ENCODE data around the gene SLF2.

SLF2 gene

DNA sequence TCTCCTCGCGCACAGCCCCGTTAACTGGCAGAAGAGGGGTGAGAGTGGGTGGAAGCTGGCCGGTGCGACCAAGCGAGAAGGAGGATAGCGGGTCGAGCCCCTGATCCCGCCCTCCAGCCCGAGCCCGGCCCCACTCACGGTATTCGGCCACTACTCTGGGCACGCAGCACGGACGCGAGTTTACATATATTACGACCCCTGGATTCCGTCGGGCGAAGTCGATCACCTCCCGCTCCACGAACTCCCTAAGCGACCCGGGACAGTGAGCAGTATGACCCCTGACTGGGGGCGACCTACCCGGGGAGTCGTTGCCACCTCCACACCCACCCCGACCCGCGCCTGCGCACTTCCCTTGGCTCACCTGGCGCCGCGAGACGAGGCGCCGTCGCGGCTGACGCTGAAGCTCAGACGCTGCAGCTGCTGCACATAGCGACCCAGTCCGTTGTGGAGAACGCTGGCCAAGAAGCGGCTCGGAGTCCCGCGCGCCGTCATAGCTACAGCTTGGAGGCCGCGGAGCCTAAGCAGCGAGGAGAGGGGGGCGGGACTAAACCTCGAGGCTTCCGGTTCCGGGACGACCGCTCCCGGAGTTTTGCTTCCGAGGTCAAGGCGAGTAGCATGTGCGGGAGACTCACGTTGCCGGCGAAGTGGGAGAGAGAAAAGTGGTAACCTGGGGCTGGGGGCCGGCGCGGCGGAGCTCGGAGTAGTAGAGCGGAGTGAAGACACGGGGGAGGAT lies 74.4 kb downstream of the SLF2 start, which contains the start of the genes MRPL43 and TWNK:
Gene MRPL43, minus strand, starts transcription at position 546 of the 733 bp plus-strand sequence. Its CDS starts 54 bp downstream, at position 492.
Gene TWNK, plus strand, starts transcription at position 592 of the 733 bp plus-strand sequence. CDS start 668 bp downstream, outside the sequence.
- peak within 1 kb of the TSS; percentile 97 for H3K4me3 ChIP-seq (ENCODE audit: insufficient read length, low read depth)
- TF ChIP-seq ZNF274 (IDR thresholded peaks at IDR 0.05; ENCODE audit: low read depth, low read length) (no peak), SUZ12 (IDR thresholded peaks at IDR 0.05; ENCODE audit: extremely low read depth, insufficient read depth, insufficient read length) (no peak)
- peaks cover 57% of the 10 kb centered on the region for H3K36me3 ChIP-seq (ENCODE audit: insufficient read depth, insufficient read length, low read length)
- DNase-seq (ENCODE audit: low read depth, low spot score): peak; percentile 66
- no peaks in the 10 kb centered on the region for H3K9me3 ChIP-seq (ENCODE audit: insufficient read depth, low read length)
- H3K4me1 ChIP-seq (ENCODE audit: insufficient read depth, insufficient read length): peaks cover 6% of the 10 kb centered on the region
- peak within 1 kb of the TSS; percentile 98 for H3K9ac ChIP-seq (ENCODE audit: insufficient read length, low read depth)
- no peaks in the 10 kb centered on the region for H3K27me3 ChIP-seq (ENCODE audit: insufficient read depth, insufficient read length)

DNA sequence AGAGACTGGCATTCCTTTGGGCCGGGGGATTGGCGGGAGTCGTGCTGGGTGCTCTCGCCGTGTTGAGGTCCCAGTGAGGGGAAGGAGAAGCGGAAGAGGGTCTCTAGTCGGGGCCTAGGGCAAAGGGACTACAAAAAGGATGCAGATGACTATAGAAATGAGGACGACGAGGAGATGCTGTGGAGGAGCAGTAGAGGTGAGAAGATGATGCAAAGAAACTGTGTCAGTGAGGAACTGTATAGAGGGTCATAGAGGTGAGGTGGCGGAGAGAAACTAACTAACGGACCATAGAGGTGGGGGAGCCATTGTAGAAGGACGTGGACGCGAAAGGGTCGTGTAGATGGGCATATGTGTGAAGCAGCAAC lies 74.9 kb downstream of the SLF2 start:
- H3K4me3 ChIP-seq (ENCODE audit: insufficient read length, low read depth): peak overlapping the region; percentile 97
- DNase-seq (ENCODE audit: low read depth, low spot score): no peak
- H3K4me1 ChIP-seq (ENCODE audit: insufficient read depth, insufficient read length): peaks cover 6% of the 10 kb centered on the region
- peaks cover 60% of the 10 kb centered on the region for H3K36me3 ChIP-seq (ENCODE audit: insufficient read depth, insufficient read length, low read length)
- H3K27me3 ChIP-seq (ENCODE audit: insufficient read depth, insufficient read length): no peaks in the 10 kb centered on the region
- no peaks in the 10 kb centered on the region for H3K9me3 ChIP-seq (ENCODE audit: insufficient read depth, low read length)
- no peak for TF ChIP-seq ZNF274 (IDR thresholded peaks at IDR 0.05; ENCODE audit: low read depth, low read length)
- TF ChIP-seq YY1 (IDR thresholded peaks at IDR 0.05; ENCODE audit: insufficient read depth, insufficient read length): no peak
- TF ChIP-seq SUZ12 (IDR thresholded peaks at IDR 0.05; ENCODE audit: extremely low read depth, insufficient read depth, insufficient read length): no peak
- H3K9ac ChIP-seq (ENCODE audit: insufficient read length, low read depth): peak overlapping the region; percentile 98

DNA sequence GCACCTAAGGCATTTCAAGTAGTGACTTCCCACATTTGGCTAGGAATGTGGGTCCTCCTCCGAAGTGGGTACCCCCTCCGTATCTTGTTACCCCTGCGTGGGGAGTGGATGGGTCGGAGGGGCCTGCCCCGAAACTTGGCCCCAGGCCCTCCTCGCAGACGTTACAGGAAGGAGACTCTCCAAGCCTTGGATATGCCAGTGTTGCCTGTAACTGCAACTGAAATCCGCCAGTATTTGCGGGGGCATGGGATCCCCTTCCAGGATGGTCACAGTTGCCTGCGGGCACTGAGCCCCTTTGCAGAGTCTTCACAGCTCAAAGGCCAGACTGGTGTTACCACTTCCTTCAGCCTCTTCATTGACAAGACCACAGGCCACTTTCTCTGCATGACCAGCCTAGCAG lies 75.4 kb downstream of the SLF2 start:
- TF ChIP-seq SUZ12 (IDR thresholded peaks at IDR 0.05; ENCODE audit: extremely low read depth, insufficient read depth, insufficient read length): no peak
- TF ChIP-seq ZNF274 (IDR thresholded peaks at IDR 0.05; ENCODE audit: low read depth, low read length): no peak
- TF ChIP-seq YY1 (IDR thresholded peaks at IDR 0.05; ENCODE audit: insufficient read depth, insufficient read length): no peak

DNA sequence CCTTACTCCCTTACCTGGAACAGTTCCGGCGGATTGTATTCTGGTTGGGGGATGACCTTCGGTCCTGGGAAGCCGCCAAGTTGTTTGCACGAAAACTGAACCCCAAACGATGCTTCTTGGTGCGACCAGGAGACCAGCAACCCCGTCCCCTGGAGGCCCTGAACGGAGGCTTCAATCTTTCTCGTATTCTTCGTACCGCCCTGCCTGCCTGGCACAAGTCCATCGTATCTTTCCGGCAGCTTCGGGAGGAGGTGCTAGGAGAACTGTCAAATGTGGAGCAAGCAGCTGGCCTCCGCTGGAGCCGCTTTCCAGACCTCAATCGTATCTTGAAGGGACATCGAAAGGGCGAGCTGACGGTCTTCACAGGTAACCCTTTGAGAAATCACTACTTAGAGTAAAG lies 76.3 kb downstream of the SLF2 start:
- H3K4me1 ChIP-seq (ENCODE audit: insufficient read depth, insufficient read length): peaks cover 6% of the 10 kb centered on the region
- H3K9me3 ChIP-seq (ENCODE audit: insufficient read depth, low read length): no peaks in the 10 kb centered on the region
- H3K9ac ChIP-seq (ENCODE audit: insufficient read length, low read depth): peak overlapping the region; percentile 8
- H3K27me3 ChIP-seq (ENCODE audit: insufficient read depth, insufficient read length): no peaks in the 10 kb centered on the region
- H3K36me3 ChIP-seq (ENCODE audit: insufficient read depth, insufficient read length, low read length): peaks cover 66% of the 10 kb centered on the region
- DNase-seq (ENCODE audit: low read depth, low spot score): no peak
- no peak for TF ChIP-seq SUZ12 (IDR thresholded peaks at IDR 0.05; ENCODE audit: extremely low read depth, insufficient read depth, insufficient read length)
- TF ChIP-seq ZNF274 (IDR thresholded peaks at IDR 0.05; ENCODE audit: low read depth, low read length): no peak
- TF ChIP-seq YY1 (IDR thresholded peaks at IDR 0.05; ENCODE audit: insufficient read depth, insufficient read length): no peak
- H3K4me3 ChIP-seq (ENCODE audit: insufficient read length, low read depth): no peak overlapping the region

More for the DNA sequence above, 75.4 kb downstream of the SLF2 start:
- no peak for DNase-seq (ENCODE audit: low read depth, low spot score)
- Histone ChIP-seq H3K9me3 (ENCODE audit: insufficient read depth, low read length) (no peaks in the 10 kb centered on the region), H3K4me3 (ENCODE audit: insufficient read length, low read depth) (peak overlapping the region; percentile 97), H3K9ac (ENCODE audit: insufficient read length, low read depth) (peak overlapping the region; percentile 98), H3K36me3 (ENCODE audit: insufficient read depth, insufficient read length, low read length) (peaks cover 61% of the 10 kb centered on the region), H3K27me3 (ENCODE audit: insufficient read depth, insufficient read length) (no peaks in the 10 kb centered on the region), H3K4me1 (ENCODE audit: insufficient read depth, insufficient read length) (peaks cover 6% of the 10 kb centered on the region)

DNA sequence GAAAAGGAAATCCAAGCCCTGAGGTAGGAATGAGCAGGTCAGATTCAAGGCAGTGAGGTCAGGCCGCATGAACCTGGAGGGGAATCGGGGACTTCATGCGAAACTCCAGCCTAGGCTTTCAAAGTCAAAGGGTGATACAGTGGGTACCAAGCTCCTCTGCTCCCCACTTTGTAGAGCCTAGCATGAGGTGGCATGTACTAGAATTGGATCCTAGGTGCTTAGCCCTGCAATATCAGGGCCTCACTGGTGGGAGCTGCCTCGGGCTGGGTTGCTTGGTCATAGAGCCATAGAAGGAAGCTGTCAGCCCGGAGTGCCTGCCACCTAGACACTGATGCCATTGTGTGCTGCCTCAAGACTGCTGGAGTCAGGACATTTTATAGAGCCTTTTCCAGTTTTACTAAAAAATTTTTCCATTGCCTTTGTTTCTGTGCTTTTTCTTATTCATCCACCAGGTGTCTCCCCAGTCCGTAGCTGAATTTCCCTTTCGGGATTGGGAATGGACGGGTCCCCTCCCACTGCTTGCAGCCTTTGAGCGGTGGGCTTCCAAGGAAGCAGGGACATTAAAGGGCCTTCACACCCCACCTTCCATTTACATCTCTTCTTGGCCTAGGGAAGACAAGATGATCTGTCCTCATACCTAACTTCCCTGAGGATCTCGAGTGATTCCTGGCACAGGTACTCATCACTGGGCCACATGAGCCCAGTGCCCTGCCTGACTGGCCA lies 81.4 kb downstream of the SLF2 start:
- Histone ChIP-seq H3K9me3 (ENCODE audit: insufficient read depth, low read length) (no peaks in the 10 kb centered on the region), H3K4me1 (ENCODE audit: insufficient read depth, insufficient read length) (peaks cover 9% of the 10 kb centered on the region), H3K9ac (ENCODE audit: insufficient read length, low read depth) (no peak overlapping the region), H3K36me3 (ENCODE audit: insufficient read depth, insufficient read length, low read length) (peaks cover 48% of the 10 kb centered on the region), H3K4me3 (ENCODE audit: insufficient read length, low read depth) (no peak overlapping the region), H3K27me3 (ENCODE audit: insufficient read depth, insufficient read length) (no peaks in the 10 kb centered on the region)
- TF ChIP-seq YY1 (IDR thresholded peaks at IDR 0.05; ENCODE audit: insufficient read depth, insufficient read length): no peak
- DNase-seq (ENCODE audit: low read depth, low spot score): no peak

DNA sequence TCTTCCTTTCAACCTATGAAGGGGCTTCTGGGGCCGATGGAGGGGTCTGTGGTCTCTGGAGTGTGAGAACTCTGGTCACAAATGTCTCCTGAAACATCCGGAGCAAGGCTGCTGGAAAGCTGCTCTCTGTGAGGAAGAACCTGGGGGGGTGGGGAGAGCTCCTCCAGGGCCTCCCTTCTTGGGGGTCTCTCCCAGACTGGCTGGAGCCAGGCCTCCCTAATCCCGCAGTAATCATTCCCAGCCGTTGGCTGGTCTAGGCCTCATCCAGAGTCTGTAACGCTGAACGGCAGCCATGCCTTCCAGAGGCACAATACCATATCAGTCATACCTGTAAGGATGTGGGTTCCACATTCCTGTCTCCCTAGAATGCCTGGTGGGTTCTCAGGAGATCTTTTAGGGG lies 82.4 kb downstream of the SLF2 start:
- Histone ChIP-seq H3K27me3 (ENCODE audit: insufficient read depth, insufficient read length) (no peaks in the 10 kb centered on the region), H3K9me3 (ENCODE audit: insufficient read depth, low read length) (no peaks in the 10 kb centered on the region), H3K36me3 (ENCODE audit: insufficient read depth, insufficient read length, low read length) (peaks cover 39% of the 10 kb centered on the region), H3K4me3 (ENCODE audit: insufficient read length, low read depth) (no peak overlapping the region), H3K4me1 (ENCODE audit: insufficient read depth, insufficient read length) (peaks cover 9% of the 10 kb centered on the region), H3K9ac (ENCODE audit: insufficient read length, low read depth) (no peak overlapping the region)
- no peak for DNase-seq (ENCODE audit: low read depth, low spot score)
- TF ChIP-seq SUZ12 (IDR thresholded peaks at IDR 0.05; ENCODE audit: extremely low read depth, insufficient read depth, insufficient read length) (no peak), YY1 (IDR thresholded peaks at IDR 0.05; ENCODE audit: insufficient read depth, insufficient read length) (no peak), ZNF274 (IDR thresholded peaks at IDR 0.05; ENCODE audit: low read depth, low read length) (no peak)

DNA sequence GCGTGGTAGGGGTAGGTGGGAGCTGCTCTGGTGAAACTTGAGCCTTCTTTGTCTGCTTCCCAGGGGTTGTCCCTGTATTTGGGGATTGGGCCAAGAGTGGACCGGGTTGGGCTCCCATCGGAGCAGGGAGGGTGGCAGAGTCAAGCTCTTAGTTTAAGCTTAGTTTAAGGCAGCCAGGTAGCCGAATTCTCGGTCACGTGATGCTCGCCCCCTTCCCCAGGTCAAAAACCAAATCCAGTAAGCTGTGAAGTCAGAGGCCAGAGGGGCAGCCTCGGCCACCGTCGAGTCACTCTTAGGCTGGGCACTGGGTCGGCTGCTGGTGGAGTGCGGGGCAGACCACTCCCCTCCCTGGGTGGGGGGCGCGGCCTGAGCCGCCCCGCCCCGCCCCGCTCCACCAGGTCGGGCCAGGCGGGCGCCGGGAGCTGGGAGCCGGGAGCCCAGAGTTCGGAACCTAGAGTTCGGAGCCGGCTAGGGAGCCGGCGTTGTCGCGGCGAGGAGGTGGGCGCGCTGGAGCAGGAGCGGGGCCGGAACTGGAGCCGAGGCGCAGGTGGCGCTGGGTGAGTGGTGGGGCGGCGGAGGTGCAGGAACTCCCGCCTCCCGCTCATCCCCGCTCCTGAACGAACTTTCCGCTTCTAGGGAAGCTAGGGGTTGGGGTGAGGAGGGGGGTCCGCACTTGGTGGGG lies 84.1 kb downstream of the SLF2 start:
- no peak for DNase-seq (ENCODE audit: low read depth, low spot score)
- Histone ChIP-seq H3K4me1 (ENCODE audit: insufficient read depth, insufficient read length) (peaks cover 12% of the 10 kb centered on the region), H3K36me3 (ENCODE audit: insufficient read depth, insufficient read length, low read length) (peaks cover 32% of the 10 kb centered on the region), H3K9me3 (ENCODE audit: insufficient read depth, low read length) (no peaks in the 10 kb centered on the region), H3K9ac (ENCODE audit: insufficient read length, low read depth) (peak overlapping the region; percentile 91), H3K27me3 (ENCODE audit: insufficient read depth, insufficient read length) (no peaks in the 10 kb centered on the region), H3K4me3 (ENCODE audit: insufficient read length, low read depth) (peak overlapping the region; percentile 66)
- TF ChIP-seq SUZ12 (IDR thresholded peaks at IDR 0.05; ENCODE audit: extremely low read depth, insufficient read depth, insufficient read length) (no peak), ZNF274 (IDR thresholded peaks at IDR 0.05; ENCODE audit: low read depth, low read length) (no peak), YY1 (IDR thresholded peaks at IDR 0.05; ENCODE audit: insufficient read depth, insufficient read length) (no peak)
